ENCODE results near the gene FOXK1. TPM values are rescaled to one million over a fixed set of nuclear protein-coding genes. Genes with fewer than 3 reads are reported as not detected.

The FOXK1 gene
- total and polyA plus RNA-seq, 2 of the 13 experiments (the other 11 are each of a cell fraction or from before 2014, with no cell fraction given), result 4.6 to 8.8 TPM

DNA sequence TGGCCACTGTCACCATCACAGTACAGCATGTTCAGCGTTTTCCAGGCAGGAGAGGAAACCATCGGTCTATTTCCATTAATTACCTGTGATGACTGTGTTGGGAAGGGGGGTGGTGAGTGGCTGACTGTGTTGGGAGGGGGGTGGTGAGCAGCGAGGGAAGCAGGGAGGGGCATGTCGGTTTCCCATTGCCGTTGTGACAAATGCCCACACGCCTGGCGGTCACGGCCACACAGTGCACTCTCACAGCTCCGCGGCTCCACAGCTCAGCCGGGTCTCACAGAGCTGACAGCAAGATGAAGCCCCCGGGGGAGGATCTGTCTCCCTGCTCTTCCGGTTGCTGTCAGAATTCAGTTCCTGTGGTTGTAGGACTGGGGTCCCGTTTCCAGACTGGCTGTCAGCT lies 132.3 kb downstream of the FOXK1 start:
- Histone ChIP-seq H3K4me3 (replicated peaks in 1 of 3; ENCODE audit: insufficient read depth in 1 of 3, low read depth in 2 of 3, low read length in 3 of 3) (no peak overlapping the region), H2AFZ (ENCODE audit: low read length) (no peak overlapping the region), H3K4me1 (ENCODE audit: insufficient read depth, low read length) (peaks cover 7% of the 10 kb centered on the region; the same call in 1 of the 2 replicates), H3K27ac (ENCODE audit: extremely low read length, insufficient read depth, low read length) (no peak overlapping the region), H3K36me3 (replicated peaks in 1 of 2; ENCODE audit: control insufficient read depth in 1 of 2, insufficient read depth in 2 of 2, low read length in 2 of 2) (no peaks in the 10 kb centered on the region), H3K79me2 (ENCODE audit: insufficient read depth, low read length) (no peaks in the 10 kb centered on the region), H3K9ac (ENCODE audit: insufficient read depth, low read depth, low read length) (no peak overlapping the region), H3K9me3 (ENCODE audit: low read length) (no peaks in the 10 kb centered on the region), H4K20me1 (ENCODE audit: insufficient read depth, low read length) (no peaks in the 10 kb centered on the region), H3K27me3 (ENCODE audit: control insufficient read depth in 1 of 2, insufficient read depth in 2 of 2, low read length in 2 of 2) (peaks cover 11 to 56% of the 10 kb centered on the region in 2 experiments), H3K4me2 (ENCODE audit: low read depth, low read length) (no peak overlapping the region)
- ATAC-seq (peak; percentile 17; the same call in 1 of the 3 replicates), DNase-seq (ENCODE audit: low spot score) (no peak), FAIRE-seq (no peak)
- TF ChIP-seq AGO1 (IDR thresholded peaks at IDR 0.05; ENCODE audit: low read depth, low read length, poor library complexity, severe bottlenecking) (no peak), JUNB (CRISPR knock-in tag; IDR thresholded peaks at IDR 0.05; ENCODE audit: borderline replicate concordance) (no peak), ZNF543 (CRISPR knock-in tag; IDR thresholded peaks at IDR 0.05) (no peak), ATM (IDR thresholded peaks at IDR 0.05; ENCODE audit: borderline replicate concordance) (no peak), ISL2 (CRISPR knock-in tag; IDR thresholded peaks at IDR 0.05) (no peak)
- TF ChIP-seq, protein P1, sequence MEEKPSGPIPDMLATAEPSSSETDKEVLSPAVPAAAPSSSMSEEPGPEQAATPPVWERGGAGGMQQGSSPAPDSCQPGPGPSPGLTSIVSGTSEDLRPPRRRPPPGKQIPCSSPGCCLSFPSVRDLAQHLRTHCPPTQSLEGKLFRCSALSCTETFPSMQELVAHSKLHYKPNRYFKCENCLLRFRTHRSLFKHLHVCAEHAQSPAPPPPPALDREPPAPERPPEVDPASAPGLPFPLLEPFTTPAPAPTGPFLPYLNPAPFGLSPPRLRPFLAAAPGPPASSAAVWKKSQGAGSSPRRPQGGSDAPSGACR (CRISPR knock-in tag; IDR thresholded peaks at IDR 0.05), result no peak
- intact Hi-C loops (cut with micrococcal nuclease; ENCODE audit: unreplicated experiment) (no loop called here), in situ Hi-C loops (cut with HindIII; ENCODE audit: extremely low pct_ligation_motif_present, low pct_unique_long_range_greater_than_20kb) (no loop called here)
- ChIA-PET CTCF (ENCODE audit: low intra/inter-chr PET ratio, low total read pairs) (no interaction called here), POLR2A (no interaction called here)
- BruUV-seq (replicated peaks), result no TSS peak
- WGBS (ENCODE audit: low lambda C conversion rate), result 42% methylated on average over 8 of the region's 14 CpGs

DNA sequence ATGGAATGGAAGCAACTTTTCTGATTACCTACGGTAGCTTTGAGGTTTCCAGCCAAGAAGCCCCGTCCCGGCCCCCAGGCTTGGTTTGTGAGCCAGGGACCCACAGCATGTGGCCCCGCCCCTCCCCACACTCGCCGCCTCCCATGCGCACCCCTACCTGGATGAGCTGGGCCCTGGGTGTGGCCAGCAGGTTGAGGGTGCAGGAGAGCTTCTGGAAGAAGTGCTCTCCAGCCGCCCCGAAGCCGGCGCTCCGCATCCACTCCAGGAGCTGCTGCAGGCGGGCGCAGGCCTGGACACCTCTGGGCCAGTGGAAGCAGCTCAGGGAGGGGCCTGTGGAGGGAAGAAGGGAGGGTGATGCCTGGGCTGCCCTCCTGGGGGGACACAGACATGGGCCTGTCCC lies 133.0 kb downstream of the FOXK1 start:
- ChIA-PET POLR2A (no interaction called here), CTCF (ENCODE audit: low intra/inter-chr PET ratio, low total read pairs) (no interaction called here)
- TF ChIP-seq ESRRA (CRISPR knock-in tag; IDR thresholded peaks at IDR 0.05; ENCODE audit: low read depth), result no peak
- TF ChIP-seq ZNF589 (CRISPR knock-in tag; conservative IDR thresholded peaks at IDR 0.05), result no peak
- TF ChIP-seq LCORL (IDR thresholded peaks at IDR 0.05), result no peak
- TF ChIP-seq LCORL (CRISPR knock-in tag; IDR thresholded peaks at IDR 0.05), result no peak
- Histone ChIP-seq H3K9me3 (ENCODE audit: low read length) (no peaks in the 10 kb centered on the region), H3K4me1 (ENCODE audit: insufficient read depth, low read length) (peaks cover 7% of the 10 kb centered on the region; the same call in 1 of the 2 replicates), H3K4me2 (ENCODE audit: low read depth, low read length) (no peak overlapping the region), H2AFZ (ENCODE audit: low read length) (no peak overlapping the region), H3K79me2 (ENCODE audit: insufficient read depth, low read length) (no peaks in the 10 kb centered on the region), H3K4me3 (replicated peaks in 1 of 3; ENCODE audit: insufficient read depth in 1 of 3, low read depth in 2 of 3, low read length in 3 of 3) (no peak overlapping the region), H4K20me1 (ENCODE audit: insufficient read depth, low read length) (no peaks in the 10 kb centered on the region), H3K27me3 (ENCODE audit: control insufficient read depth in 1 of 2, insufficient read depth in 2 of 2, low read length in 2 of 2) (peaks cover 11 to 62% of the 10 kb centered on the region in 2 experiments), H3K27ac (ENCODE audit: extremely low read length, insufficient read depth, low read length) (no peak overlapping the region), H3K36me3 (replicated peaks in 1 of 2; ENCODE audit: control insufficient read depth in 1 of 2, insufficient read depth in 2 of 2, low read length in 2 of 2) (no peaks in the 10 kb centered on the region), H3K9ac (ENCODE audit: insufficient read depth, low read depth, low read length) (no peak overlapping the region)
- no TSS peak for BruUV-seq (replicated peaks)
- ATAC-seq (no peak), DNase-seq (ENCODE audit: low spot score) (no peak), FAIRE-seq (no peak)
- 76% methylated on average over 11 of the region's 14 CpGs for WGBS (ENCODE audit: low lambda C conversion rate)
- intact Hi-C loops (cut with micrococcal nuclease; ENCODE audit: unreplicated experiment) (no loop called here), in situ Hi-C loops (cut with HindIII; ENCODE audit: extremely low pct_ligation_motif_present, low pct_unique_long_range_greater_than_20kb) (no loop called here)

Data from HepG2 (cell line).